HG03432 (cell line): ENCODE data around the gene GRIN1.

ENCODE experiments used
- ATAC-seq: cut with Tn5 transposase; IDR thresholded peaks from one replicate; pipeline ENCODE4 v1.9.1; 2021; ENCODE audit warnings: mild to moderate bottlenecking, moderate library complexity; ENCODE audit not compliant: unreplicated experiment

Gene GRIN1

GRCh38 chr9:137161558-137162486, 22.9 kb downstream of the GRIN1 start:
- ATAC-seq: no peak

GRCh38 chr9:137162505-137163364, 23.8 kb downstream of the GRIN1 start:
- ATAC-seq: no peak

- no peak for ATAC-seq
Measured at GRCh38 chr9:137163365-137163715, 24.4 kb downstream of the GRIN1 start.

GRCh38 chr9:137163805-137164204, 24.9 kb downstream of the GRIN1 start:
- no peak for ATAC-seq

GRCh38 chr9:137164370-137165249, 25.7 kb downstream of the GRIN1 start:
- no peak for ATAC-seq

GRCh38 chr9:137165250-137165836, 26.4 kb downstream of the GRIN1 start:
- ATAC-seq: no peak

- no peak for ATAC-seq
Measured at GRCh38 chr9:137166380-137167229, 27.7 kb downstream of the GRIN1 start.

- no peak for ATAC-seq
Measured at GRCh38 chr9:137167277-137167746, 28.4 kb downstream of the GRIN1 start.

GRCh38 chr9:137167747-137168572, 29.0 kb downstream of the GRIN1 start:
- ATAC-seq: no peak

- ATAC-seq: no peak
Measured at GRCh38 chr9:137168573-137168903, 29.6 kb downstream of the GRIN1 start.

GRCh38 chr9:137168904-137169856, 30.2 kb downstream of the GRIN1 start:
- no peak for ATAC-seq

- ATAC-seq: no peak
Measured at GRCh38 chr9:137169896-137170358, 31.0 kb downstream of the GRIN1 start, which contains the start of gene LRRC26. Gene LRRC26 (minus strand): TSS chr9:137170051. CDS start chr9:137169943, 108 bp downstream.

GRCh38 chr9:137170486-137171148, 31.7 kb downstream of the GRIN1 start:
- no peak for ATAC-seq

- no peak for ATAC-seq
Measured at GRCh38 chr9:137171149-137171900, 32.4 kb downstream of the GRIN1 start.

- no peak for ATAC-seq
Measured at GRCh38 chr9:137172901-137173795, 34.2 kb downstream of the GRIN1 start.
